HL-60 (cell line): ENCODE data around the gene SACM1L.
A peak's percentile ranks its signal among the peaks of the same experiment; 100 is the strongest.

Experiments
- CTCF ChIP-seq: IDR thresholded peaks from one replicate; pipeline ENCODE4 v1.5.1; 2011; ENCODE audit warnings: low read length, control low read depth, inconsistent platforms; ENCODE audit not compliant: insufficient read depth
- GABPA ChIP-seq: IDR thresholded peaks from 2 replicates; pipeline ENCODE4 v1.6.1; 2012; ENCODE audit warnings: low read depth
- REST ChIP-seq: IDR thresholded peaks from 2 replicates; pipeline ENCODE4 v1.6.1; 2012; ENCODE audit warnings: low read depth; ENCODE audit not compliant: insufficient replicate concordance

GRCh38 chr3:45656575-45657363 lies 32.4 kb upstream of the SACM1L start:
- TF ChIP-seq GABPA: no peak
- peak; percentile 81 for TF ChIP-seq CTCF
- no peak for TF ChIP-seq REST
